Amygdala (tissue), 56 donors: ENCODE measurements around the gene BRPF1.

Source experiments
- DNase-seq, 56 donors: peaks; one replicate each; lab custom pipeline; 2025; lab: John Stamatoyannopoulos, UW

The BRPF1 gene

DNA sequence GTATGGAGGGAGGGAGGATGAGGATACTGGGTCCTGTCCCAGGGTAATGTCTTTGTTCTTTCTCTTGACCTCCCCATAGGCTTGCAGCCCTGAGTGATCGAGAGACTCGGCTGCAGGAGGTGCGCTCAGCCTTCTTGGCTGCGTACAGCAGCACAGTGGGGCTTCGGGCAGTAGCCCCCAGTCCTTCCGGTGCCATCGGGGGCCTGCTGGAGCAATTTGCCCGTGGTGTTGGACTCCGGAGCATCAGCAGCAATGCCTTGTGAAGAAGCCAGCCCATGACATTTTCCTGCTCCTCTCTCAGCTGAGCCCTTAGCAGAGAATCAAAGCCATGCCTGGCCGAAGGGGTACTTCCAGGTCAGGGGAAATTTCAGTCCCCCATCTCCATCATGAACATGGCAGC lies 29.8 kb upstream of the BRPF1 start:
- no peak for DNase-seq

- DNase-seq, result no peak
Observed at GRCh38 chr3:9703240-9703639, 28.3 kb upstream of the BRPF1 start.

DNA sequence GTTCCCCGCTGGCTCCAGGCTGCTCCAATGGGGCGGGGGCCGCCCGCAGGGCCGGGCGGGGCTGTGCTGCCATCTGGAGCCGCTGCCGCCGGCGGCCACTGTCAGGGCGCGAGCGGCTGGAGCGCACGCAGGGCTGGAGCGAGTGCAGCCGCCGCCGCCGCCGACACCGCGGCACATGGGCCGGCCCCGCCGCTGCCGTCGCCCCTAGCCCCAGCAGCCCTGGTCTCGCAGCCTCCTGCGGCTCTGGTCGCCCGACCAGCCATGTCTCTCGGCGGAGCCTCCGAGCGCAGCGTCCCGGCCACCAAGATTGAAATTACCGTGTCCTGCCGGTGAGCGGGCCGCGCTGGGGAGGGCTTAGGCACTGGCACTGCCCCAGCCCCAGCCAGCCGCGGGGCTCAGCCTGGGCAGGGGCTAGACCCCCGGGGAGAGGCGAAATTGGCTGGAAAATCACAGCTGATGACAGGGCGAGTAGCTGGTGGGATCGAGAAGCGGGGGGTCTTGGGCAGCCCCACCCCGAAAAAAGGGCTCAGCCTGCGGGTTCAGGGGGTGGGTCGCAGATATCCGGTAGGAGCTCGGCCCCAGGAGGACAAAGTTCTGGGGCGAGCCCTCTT lies 27.7 kb upstream of the BRPF1 start, which contains the start of gene CPNE9:
Gene CPNE9, plus strand, starts transcription at position 98 of the 611 bp plus-strand sequence. Its CDS starts 164 bp downstream, at position 262.
- no peak for DNase-seq

- DNase-seq, result peak in 5 of 56 donors; percentile 6 to 60 (median 14)
Observed at GRCh38 chr3:9704347-9705322, 26.9 kb upstream of the BRPF1 start.

DNA sequence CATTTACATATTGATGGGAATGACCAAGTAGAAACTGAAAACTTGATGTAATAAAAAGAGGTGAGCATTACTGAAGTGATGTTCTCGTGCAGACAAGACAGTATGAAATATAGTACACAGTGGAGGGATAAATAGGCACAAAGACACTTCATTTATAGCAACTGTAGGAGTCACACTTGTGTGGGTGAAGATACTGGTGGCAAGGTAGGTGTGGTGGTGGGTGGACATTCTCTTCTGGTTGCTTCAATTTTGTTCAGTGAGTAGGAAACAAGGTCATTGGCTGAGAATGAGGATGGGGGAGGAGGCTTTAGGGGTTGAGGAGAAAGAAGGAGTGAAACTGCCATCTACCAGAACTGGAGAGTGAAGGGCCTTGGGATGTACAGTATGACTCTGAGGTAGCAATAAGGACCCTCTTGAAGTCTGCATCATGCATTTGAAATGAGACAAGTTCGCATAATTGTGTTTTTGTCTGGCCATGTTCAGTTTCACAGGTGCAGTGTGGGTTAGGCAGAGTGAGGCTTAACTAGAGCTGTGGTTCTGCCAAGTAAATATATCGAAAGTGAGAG lies 21.3 kb upstream of the BRPF1 start:
- no peak for DNase-seq

- DNase-seq, result no peak
Observed at GRCh38 chr3:9712415-9712814, 19.1 kb upstream of the BRPF1 start.

DNA sequence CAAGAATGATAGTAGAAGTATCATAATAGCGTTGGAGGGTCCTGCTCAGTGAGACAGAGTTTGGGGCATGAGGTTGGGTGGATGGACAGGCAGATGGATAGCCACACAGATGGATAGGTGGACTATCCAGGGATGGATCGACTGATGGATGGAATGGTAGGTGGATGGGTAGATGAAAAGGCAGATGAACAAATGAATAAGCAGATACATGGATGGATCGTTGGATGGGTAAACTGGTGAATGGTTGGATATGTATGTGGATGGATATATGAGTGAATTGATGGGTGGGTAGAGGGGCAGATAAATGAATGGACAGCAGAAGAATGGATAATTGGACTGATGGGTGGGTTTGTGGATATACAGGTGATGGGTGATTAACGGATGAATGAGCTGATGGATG lies 18.4 kb upstream of the BRPF1 start:
- DNase-seq, result no peak

DNA sequence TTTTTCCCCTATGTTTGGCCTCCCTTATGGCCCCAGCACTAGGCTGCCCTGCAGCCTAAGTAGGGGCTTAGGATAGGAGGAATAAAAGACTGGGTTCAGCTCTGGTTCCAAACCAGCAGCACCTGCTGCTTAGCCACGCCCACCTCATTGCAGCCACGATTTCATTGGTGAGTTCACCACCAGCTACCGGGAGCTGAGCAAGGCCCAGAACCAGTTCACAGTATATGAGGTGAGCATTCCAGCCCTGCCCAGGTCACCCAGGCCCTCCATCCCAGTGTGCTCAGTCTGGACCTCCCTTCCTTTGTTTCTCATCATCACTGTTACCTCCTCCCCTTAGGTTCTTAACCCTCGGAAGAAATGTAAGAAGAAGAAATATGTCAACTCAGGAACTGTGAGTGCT lies 16.4 kb upstream of the BRPF1 start:
- no peak for DNase-seq

DNA sequence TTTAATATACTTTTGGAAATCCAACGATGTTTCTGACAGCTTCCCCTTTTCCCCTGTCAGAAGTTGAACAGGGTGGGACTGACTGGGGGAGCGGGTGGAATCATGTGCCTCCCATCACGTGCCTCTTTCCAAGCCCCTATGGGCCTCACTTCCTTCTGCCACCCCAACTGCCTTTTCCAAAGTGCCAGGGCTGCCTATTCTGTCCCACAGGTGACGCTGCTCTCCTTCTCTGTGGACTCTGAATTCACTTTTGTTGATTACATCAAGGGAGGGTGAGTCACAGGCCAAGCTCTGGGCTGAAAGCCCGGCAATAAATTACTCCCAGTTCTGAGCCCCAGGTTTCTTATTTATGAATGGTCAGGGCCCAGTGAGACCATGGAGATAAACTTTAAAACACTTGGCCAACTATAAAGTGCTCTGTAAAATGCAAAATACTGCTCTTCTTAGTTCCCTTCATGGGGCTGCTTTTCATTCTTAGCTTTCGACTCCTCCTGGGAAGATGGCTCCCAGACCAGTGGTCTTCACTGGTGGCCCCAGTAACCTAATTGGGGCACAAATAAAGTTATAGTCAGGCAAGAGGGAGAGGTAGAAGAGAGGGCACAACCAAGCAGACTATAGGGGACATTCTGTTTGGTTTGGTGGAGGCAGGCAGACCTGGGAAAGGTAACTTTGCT lies 15.6 kb upstream of the BRPF1 start:
- DNase-seq, result peak in 30 of 56 donors; percentile 9 to 58 (median 31)

DNA sequence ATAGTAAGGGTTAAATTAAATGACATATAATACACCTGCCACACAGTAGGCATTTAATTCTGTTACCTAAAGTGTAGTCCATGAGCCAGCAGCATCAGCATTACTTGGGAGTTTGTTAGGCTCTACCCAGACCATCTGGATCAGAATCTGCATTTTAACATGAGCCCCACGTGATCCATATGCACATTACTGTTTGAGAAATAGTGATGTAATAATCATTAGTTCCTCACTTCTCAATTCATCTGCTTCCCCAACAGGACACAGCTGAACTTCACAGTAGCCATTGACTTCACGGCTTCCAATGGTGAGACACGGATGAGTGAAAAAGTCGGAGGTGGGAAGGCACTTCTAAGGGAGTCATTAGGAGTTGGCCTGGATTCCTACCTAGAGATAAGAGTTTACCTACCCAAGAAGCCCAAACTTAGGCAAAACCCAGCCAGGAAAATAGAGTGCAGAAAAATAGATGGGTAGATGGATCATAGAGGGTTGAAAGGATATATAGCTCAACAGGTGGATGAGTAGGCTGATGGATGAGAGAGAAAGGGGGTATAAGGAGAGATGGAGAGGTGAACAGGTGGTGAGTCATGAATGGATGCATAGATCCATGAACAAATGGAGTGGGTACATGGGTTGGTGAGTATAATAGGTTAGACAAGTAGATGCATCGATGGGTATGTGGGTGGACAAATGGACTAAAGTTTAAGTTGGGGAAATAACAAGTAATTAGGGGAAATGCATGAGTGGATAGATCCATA lies 14.6 kb upstream of the BRPF1 start:
- no peak for DNase-seq

DNA sequence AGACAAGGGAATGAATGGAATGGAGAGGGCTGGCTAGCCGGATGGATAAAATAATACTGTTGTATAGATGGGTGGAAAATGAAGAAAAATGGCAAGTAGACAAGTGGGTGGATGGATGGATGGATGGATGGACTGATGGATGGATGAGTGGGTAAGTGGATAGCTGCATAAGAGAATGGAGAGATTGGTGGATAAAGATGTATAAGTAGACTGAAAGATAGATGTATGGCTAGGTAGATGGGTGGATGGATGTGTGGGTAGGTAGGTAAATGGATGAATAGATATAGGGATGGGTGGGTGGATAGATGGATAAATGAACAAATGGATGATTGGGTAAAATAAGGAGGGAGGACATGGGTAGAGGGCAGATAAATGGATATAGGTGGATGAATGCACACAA lies 14.0 kb upstream of the BRPF1 start:
- DNase-seq, result no peak

- no peak for DNase-seq
Observed at GRCh38 chr3:9718118-9718517, 13.4 kb upstream of the BRPF1 start.

- DNase-seq, result no peak
Observed at GRCh38 chr3:9721015-9721699, 10.4 kb upstream of the BRPF1 start.

- no peak for DNase-seq
Observed at GRCh38 chr3:9721700-9722060, 9.9 kb upstream of the BRPF1 start.

DNA sequence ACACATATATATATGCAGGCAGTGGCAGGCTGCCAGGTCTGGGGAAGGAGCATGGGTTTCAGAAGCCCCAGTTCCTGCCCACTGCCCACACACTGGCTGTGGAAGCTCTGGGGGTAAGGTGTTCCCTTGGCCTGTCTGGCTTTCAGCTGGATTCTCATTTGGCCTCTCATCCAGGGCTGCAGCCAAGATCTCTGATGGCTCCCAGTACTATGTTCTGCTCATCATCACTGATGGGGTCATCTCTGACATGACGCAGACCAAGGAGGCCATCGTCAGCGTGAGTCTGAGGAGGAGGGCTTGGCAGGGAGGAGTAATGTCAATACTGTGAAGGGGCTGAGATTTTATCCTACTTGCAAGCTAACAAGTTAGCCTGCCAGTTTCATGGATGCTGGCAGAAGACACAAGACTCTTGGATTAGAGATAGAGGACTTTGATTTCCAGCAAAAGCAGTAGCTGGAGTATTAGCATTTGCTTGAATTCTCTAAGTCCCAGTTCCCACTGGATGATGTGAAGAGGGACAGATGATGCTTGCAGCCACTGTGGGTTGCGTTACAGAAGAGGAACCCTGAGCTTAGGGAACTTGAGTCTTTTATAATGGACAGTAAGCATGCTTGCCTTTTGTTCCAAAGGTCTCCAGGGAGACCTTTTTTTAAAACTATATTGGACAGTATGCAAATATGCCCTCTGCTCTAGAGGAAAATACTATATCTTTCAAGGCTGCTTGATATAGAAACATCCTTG lies 5.6 kb upstream of the BRPF1 start:
- no peak for DNase-seq

GRCh38 chr3:9727041-9727595 lies 4.4 kb upstream of the BRPF1 start:
- DNase-seq, result no peak

DNA sequence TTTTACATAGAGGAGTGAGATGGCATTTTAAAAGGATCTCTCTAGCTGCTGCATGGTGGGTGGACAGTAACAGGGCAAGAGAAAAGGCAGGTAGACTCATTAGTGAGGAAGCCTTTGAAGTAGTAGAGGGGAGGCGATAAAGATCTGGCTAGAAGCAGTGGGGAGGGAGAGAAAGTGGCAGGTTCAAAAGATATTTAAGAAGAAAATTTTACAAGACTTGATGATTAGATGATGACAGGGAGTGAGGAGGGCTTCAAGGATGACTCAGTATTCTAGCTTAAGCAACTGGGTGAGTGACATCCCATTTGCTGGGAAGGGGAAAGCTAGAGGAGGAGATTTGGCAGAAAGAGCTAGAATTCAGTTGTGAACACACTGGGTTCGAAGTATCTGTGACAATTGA lies 3.8 kb upstream of the BRPF1 start:
- no peak for DNase-seq

- no peak for DNase-seq
Observed at GRCh38 chr3:9729419-9729818, 2.1 kb upstream of the BRPF1 start.
